Rectal smooth muscle tissue (tissue), 1 donor: Measurements from ENCODE around the gene CRLF3.
"Not testable (repeated sequence)": the region's sequence is repeated elsewhere in the genome, so short reads cannot be mapped to it uniquely, and the experiment has no call there.

ENCODE experiments used
- H3K27ac ChIP-seq: one replicate; pipeline ENCODE4 v1.7.0; 2013; ENCODE audit warnings: low read depth, low read length, inconsistent platforms
- H3K27me3 ChIP-seq: one replicate; pipeline ENCODE4 v1.7.0; 2013; ENCODE audit warnings: low read length; ENCODE audit not compliant: control insufficient read depth, insufficient read depth
- H3K36me3 ChIP-seq: one replicate; pipeline ENCODE4 v1.7.0; 2013; ENCODE audit warnings: low read length; ENCODE audit not compliant: control insufficient read depth, insufficient read depth
- H3K4me1 ChIP-seq: one replicate; pipeline ENCODE4 v1.7.0; 2013; ENCODE audit warnings: low read length; ENCODE audit not compliant: control insufficient read depth, insufficient read depth
- H3K4me3 ChIP-seq: one replicate; pipeline ENCODE4 v1.7.0; 2013; ENCODE audit warnings: low read length
- H3K9ac ChIP-seq: one replicate; pipeline ENCODE4 v1.7.0; 2013; ENCODE audit warnings: low read length

The CRLF3 gene

GRCh38 chr17:30829022-30829421, 4.5 kb upstream of the CRLF3 start:
- Histone ChIP-seq H3K27ac (no peak overlapping the region), H3K9ac (no peak overlapping the region), H3K36me3 (no peaks in the 10 kb centered on the region), H3K4me1 (peaks cover 9% of the 10 kb centered on the region), H3K27me3 (no peaks in the 10 kb centered on the region), H3K4me3 (no peak overlapping the region)

- H3K4me1 ChIP-seq = peaks cover 5% of the 10 kb centered on the region
- H3K4me3 ChIP-seq = no peak overlapping the region
- H3K27ac ChIP-seq = no peak overlapping the region
- H3K27me3 ChIP-seq = no peaks in the 10 kb centered on the region
- no peak overlapping the region for H3K9ac ChIP-seq
- no peaks in the 10 kb centered on the region for H3K36me3 ChIP-seq
Measured at GRCh38 chr17:30827082-30827481, 2.6 kb upstream of the CRLF3 start.

DNA sequence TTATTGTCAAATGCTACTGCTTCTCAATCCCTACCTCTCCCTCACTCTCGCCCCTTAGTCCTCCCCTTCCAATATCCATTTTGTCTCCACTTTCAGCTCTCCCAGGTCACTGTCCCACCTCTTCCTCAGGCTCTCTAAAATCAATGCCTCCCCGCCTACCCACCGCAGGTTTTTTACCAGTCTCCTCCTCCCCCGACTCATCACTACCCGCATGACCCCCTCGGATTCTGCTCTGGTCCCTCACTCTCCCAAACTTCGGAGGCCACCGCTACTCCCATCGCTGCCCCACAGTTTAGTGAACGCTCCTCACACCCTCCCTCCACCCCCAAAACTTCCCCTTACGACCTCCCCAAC, 513 bp downstream of the CRLF3 start:
- peaks cover 4% of the 10 kb centered on the region for H3K4me1 ChIP-seq
- H3K27me3 ChIP-seq = no peaks in the 10 kb centered on the region
- no peaks in the 10 kb centered on the region for H3K36me3 ChIP-seq
- peak overlapping the region; percentile 69 for H3K4me3 ChIP-seq
- peak overlapping the region; percentile 41 for H3K27ac ChIP-seq
- peak overlapping the region; percentile 20 for H3K9ac ChIP-seq

DNA sequence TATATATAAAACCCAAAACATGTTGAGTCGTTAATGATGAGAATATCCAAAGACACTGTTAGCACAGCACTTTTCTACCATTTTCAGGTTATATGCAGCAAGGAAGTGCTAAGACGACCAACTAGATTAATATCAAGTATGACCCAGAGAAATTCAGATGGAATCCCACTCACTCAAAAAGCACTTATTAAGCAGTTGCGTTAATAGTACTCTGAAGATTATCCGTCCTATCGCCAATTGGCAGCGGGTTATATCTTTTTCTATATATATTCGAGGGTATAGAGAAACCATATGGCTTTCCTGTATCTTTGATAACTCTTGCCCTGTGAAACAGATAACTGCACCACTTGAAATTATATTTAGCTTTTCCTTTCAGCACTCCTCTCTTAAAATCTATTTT, 1.1 kb downstream of the CRLF3 start:
- H3K4me1 ChIP-seq = peaks cover 4% of the 10 kb centered on the region
- no peak overlapping the region for H3K27ac ChIP-seq
- no peaks in the 10 kb centered on the region for H3K36me3 ChIP-seq
- H3K9ac ChIP-seq = no peak overlapping the region
- H3K4me3 ChIP-seq = peak overlapping the region; percentile 69
- no peaks in the 10 kb centered on the region for H3K27me3 ChIP-seq

DNA sequence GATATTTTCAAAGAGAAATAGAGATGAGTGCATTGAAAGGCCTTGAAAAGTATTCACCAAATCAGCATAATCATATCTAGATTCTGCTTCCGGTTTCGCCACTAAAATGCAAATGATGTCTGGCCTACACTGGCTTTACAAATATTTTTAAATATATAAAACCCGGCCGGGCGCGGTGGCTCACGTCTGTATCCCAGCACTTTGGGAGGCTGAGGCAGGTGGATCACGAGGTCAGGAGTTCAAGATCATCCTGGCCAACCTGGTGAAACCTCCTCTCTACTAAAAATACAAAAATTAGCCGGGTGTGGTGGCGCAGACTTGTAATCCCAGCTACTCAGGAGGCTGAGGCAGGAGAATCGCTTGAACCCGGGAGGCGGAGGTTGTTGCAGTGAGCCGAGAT, 1.6 kb downstream of the CRLF3 start:
- H3K9ac ChIP-seq, H3K27me3 ChIP-seq, H3K36me3 ChIP-seq, H3K4me1 ChIP-seq, H3K27ac ChIP-seq: not testable (repeated sequence)
- peak overlapping the region; percentile 69 for H3K4me3 ChIP-seq

GRCh38 chr17:30821871-30822723, 2.4 kb downstream of the CRLF3 start:
- Histone ChIP-seq H3K36me3 (no peaks in the 10 kb centered on the region), H3K27me3 (no peaks in the 10 kb centered on the region), H3K9ac (no peak overlapping the region), H3K4me1 (peaks cover 4% of the 10 kb centered on the region), H3K27ac (no peak overlapping the region), H3K4me3 (no peak overlapping the region)

DNA sequence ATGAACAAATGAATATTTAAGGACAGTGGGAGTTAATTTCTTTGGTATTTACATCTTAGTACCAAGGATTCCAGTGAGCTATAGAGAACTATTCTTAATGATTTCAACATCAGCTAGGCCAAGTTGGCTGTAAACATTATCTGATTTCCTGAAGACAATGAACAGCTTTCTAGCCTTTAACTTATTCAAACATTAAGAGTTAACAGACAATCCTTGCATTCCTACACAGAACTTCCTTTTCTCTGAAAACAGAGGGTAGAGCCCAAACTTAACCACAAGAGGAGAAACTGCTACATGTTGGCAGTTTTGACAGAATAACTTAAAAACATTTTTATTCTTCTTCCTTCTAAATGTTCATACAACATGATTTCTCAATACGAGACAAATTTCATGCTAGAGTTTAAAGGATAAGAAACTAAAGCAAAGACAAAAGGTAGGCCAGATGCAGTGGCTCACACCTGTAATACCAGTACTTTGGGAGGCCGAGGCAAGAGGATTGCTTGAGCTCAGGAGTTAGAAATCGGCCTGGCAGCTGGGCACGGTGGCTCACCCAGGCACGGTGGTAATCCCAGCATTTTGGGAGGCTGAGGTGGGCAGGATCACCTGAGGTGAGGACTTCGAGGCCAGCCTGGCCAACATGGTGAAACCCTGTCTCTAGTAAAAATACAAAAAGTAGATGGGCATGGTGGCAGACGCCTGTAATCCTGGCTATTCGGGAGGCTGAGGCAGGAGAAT, 4.4 kb downstream of the CRLF3 start:
- Histone ChIP-seq H3K9ac (no peak overlapping the region), H3K4me1 (peaks cover 4% of the 10 kb centered on the region), H3K27ac (no peak overlapping the region), H3K4me3 (no peak overlapping the region), H3K36me3 (no peaks in the 10 kb centered on the region), H3K27me3 (no peaks in the 10 kb centered on the region)

- H3K4me1 ChIP-seq = no peaks in the 10 kb centered on the region
- H3K9ac ChIP-seq = no peak overlapping the region
- no peak overlapping the region for H3K27ac ChIP-seq
- no peaks in the 10 kb centered on the region for H3K27me3 ChIP-seq
- no peaks in the 10 kb centered on the region for H3K36me3 ChIP-seq
- no peak overlapping the region for H3K4me3 ChIP-seq
Measured at GRCh38 chr17:30816165-30816564, 8.3 kb downstream of the CRLF3 start.

DNA sequence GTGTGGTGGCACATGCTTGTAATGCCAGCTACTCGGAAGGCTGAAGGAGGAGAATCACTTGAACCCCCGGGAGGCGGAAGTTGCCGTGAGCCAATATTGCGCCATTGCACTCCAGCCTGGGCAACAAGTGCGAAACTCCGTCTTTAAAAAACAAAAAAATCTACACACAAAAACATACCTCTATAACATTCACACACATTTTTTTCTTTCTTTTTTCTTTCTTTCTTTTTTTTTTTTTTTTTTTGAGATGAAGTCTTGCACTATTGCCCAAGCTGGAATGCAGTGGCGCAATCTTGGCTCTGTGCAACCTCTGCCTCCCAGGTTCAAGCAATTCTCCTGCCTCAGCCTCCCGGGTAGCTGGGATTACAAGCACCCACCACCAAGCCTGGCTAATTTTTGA, 9.6 kb downstream of the CRLF3 start:
- H3K36me3 ChIP-seq, H3K4me3 ChIP-seq, H3K27ac ChIP-seq, H3K4me1 ChIP-seq, H3K9ac ChIP-seq, H3K27me3 ChIP-seq: not testable (repeated sequence)

GRCh38 chr17:30814236-30814635, 10.3 kb downstream of the CRLF3 start:
- not testable (repeated sequence) for H3K27me3 ChIP-seq, H3K27ac ChIP-seq, H3K36me3 ChIP-seq, H3K4me3 ChIP-seq, H3K9ac ChIP-seq, H3K4me1 ChIP-seq

- Histone ChIP-seq H3K4me1 (no peaks in the 10 kb centered on the region), H3K27me3 (no peaks in the 10 kb centered on the region), H3K36me3 (peaks cover 2% of the 10 kb centered on the region), H3K9ac (no peak overlapping the region), H3K27ac (no peak overlapping the region), H3K4me3 (no peak overlapping the region)
Measured at GRCh38 chr17:30812218-30813177, 12.0 kb downstream of the CRLF3 start.

- H3K27ac ChIP-seq = no peak overlapping the region
- no peaks in the 10 kb centered on the region for H3K27me3 ChIP-seq
- no peaks in the 10 kb centered on the region for H3K4me1 ChIP-seq
- no peak overlapping the region for H3K4me3 ChIP-seq
- no peak overlapping the region for H3K9ac ChIP-seq
- peaks cover 2% of the 10 kb centered on the region for H3K36me3 ChIP-seq
Measured at GRCh38 chr17:30809867-30810266, 14.6 kb downstream of the CRLF3 start.
